IPS-11a (cell line): Measurements from ENCODE around the gene TECPR2.

Source experiments
- H3K4me3 ChIP-seq: one replicate; pipeline ENCODE4 v1.5.1; 2013; ENCODE audit warnings: low read depth, low read length, control low read depth

TECPR2 gene

GRCh38 chr14:102462391-102462790 is 99.7 kb downstream of the TECPR2 start:
- H3K4me3 ChIP-seq: no peak overlapping the region

GRCh38 chr14:102464006-102464405 is 101.3 kb downstream of the TECPR2 start:
- no peak overlapping the region for H3K4me3 ChIP-seq

GRCh38 chr14:102464846-102465341 is 102.2 kb downstream of the TECPR2 start:
- no peak overlapping the region for H3K4me3 ChIP-seq

- no peak overlapping the region for H3K4me3 ChIP-seq
Measured at GRCh38 chr14:102469261-102469660, 106.5 kb downstream of the TECPR2 start.

GRCh38 chr14:102471921-102472790 is 109.4 kb downstream of the TECPR2 start:
- no peak overlapping the region for H3K4me3 ChIP-seq

GRCh38 chr14:102472791-102473150 is 110.0 kb downstream of the TECPR2 start:
- no peak overlapping the region for H3K4me3 ChIP-seq

GRCh38 chr14:102473559-102473958 is 110.8 kb downstream of the TECPR2 start:
- H3K4me3 ChIP-seq: no peak overlapping the region

GRCh38 chr14:102474934-102475333 is 112.2 kb downstream of the TECPR2 start:
- no peak overlapping the region for H3K4me3 ChIP-seq

GRCh38 chr14:102479107-102479506 is 116.4 kb downstream of the TECPR2 start:
- no peak overlapping the region for H3K4me3 ChIP-seq

- H3K4me3 ChIP-seq: no peak overlapping the region
Measured at GRCh38 chr14:102479777-102480176, 117.0 kb downstream of the TECPR2 start.

- no peak overlapping the region for H3K4me3 ChIP-seq
Measured at GRCh38 chr14:102481371-102481770, 118.6 kb downstream of the TECPR2 start.

- H3K4me3 ChIP-seq: no peak overlapping the region
Measured at GRCh38 chr14:102481791-102482238, 119.1 kb downstream of the TECPR2 start.

- no peak overlapping the region for H3K4me3 ChIP-seq
Measured at GRCh38 chr14:102484316-102484715, 121.6 kb downstream of the TECPR2 start.

- no peak overlapping the region for H3K4me3 ChIP-seq
Measured at GRCh38 chr14:102485693-102486512, 123.2 kb downstream of the TECPR2 start.

- no peak overlapping the region for H3K4me3 ChIP-seq
Measured at GRCh38 chr14:102486513-102487203, 123.9 kb downstream of the TECPR2 start.

- no peak overlapping the region for H3K4me3 ChIP-seq
Measured at GRCh38 chr14:102487204-102487577, 124.5 kb downstream of the TECPR2 start.

- no peak overlapping the region for H3K4me3 ChIP-seq
Measured at GRCh38 chr14:102490456-102490855, 127.7 kb downstream of the TECPR2 start.

- H3K4me3 ChIP-seq: no peak overlapping the region
Measured at GRCh38 chr14:102491366-102491765, 128.6 kb downstream of the TECPR2 start.

- no peak overlapping the region for H3K4me3 ChIP-seq
Measured at GRCh38 chr14:102491786-102492530, 129.2 kb downstream of the TECPR2 start.

GRCh38 chr14:102492531-102492910 is 129.8 kb downstream of the TECPR2 start:
- H3K4me3 ChIP-seq: no peak overlapping the region

GRCh38 chr14:102493096-102493495 is 130.4 kb downstream of the TECPR2 start:
- H3K4me3 ChIP-seq: no peak overlapping the region
